ENCODE data around the gene PFKFB3. TPM values are rescaled to one million over a fixed set of nuclear protein-coding genes. Genes with fewer than 3 reads are reported as not detected.

Gene PFKFB3
- total and polyA plus RNA-seq, 2 of the 13 experiments (the other 11 are each of a cell fraction or from before 2014, with no cell fraction given), result 1.2 to 13.3 TPM

DNA sequence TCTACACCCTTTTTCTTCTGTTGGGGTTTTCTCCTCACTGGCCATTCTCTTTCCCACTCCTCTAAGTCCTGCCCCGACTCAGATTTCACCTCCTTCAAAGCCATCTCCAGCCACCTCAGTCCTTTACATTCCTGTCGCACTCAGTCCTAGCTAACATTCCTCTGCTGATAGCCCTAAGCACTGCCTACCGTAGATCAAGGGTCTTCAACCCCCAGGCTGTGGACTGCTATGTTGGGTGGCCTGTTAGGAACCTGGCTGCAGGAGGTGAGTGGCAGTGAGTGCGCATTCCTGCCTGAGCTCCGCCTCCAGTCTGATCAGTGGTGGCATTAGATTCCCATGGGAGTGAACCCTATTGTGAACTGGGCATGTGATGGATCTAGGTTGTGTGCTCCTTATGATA, 11.2 kb downstream of the PFKFB3 start:
- POLR2A ChIA-PET, result no interaction called here

More for the DNA sequence above, 11.2 kb downstream of the PFKFB3 start:
- Histone ChIP-seq H3K27me3 (ENCODE audit: control insufficient read depth in 1 of 2, insufficient read depth in 2 of 2, low read length in 2 of 2) (no peaks in the 10 kb centered on the region), H3K9ac (ENCODE audit: insufficient read depth, low read depth, low read length) (no peak overlapping the region), H3K9me3 (ENCODE audit: low read length) (no peaks in the 10 kb centered on the region), H2AFZ (ENCODE audit: low read length) (no peak overlapping the region), H3K4me2 (ENCODE audit: low read depth, low read length) (no peak overlapping the region), H3K4me1 (ENCODE audit: insufficient read depth, low read length) (peaks cover 2% of the 10 kb centered on the region; the same call in 1 of the 2 replicates), H3K4me3 (replicated peaks in 1 of 3; ENCODE audit: insufficient read depth in 1 of 3, low read depth in 2 of 3, low read length in 3 of 3) (no peak overlapping the region), H4K20me1 (ENCODE audit: insufficient read depth, low read length) (peaks cover 8% of the 10 kb centered on the region; the same call in 1 of the 2 replicates), H3K27ac (ENCODE audit: extremely low read length, insufficient read depth, low read length) (no peak overlapping the region), H3K36me3 (replicated peaks in 1 of 2; ENCODE audit: control insufficient read depth in 1 of 2, insufficient read depth in 2 of 2, low read length in 2 of 2) (peaks cover 24 to 45% of the 10 kb centered on the region in 2 experiments), H3K79me2 (ENCODE audit: insufficient read depth, low read length) (peaks cover 4% of the 10 kb centered on the region)
- DNase-seq (ENCODE audit: low spot score) (no peak), ATAC-seq (no peak), FAIRE-seq (no peak)
- TF ChIP-seq CEBPB (IDR thresholded peaks at IDR 0.05; ENCODE audit: borderline replicate concordance, low read depth, low read length), result no peak
- TF ChIP-seq ATF2 (CRISPR knock-in tag; IDR thresholded peaks at IDR 0.05), result no peak
- TF ChIP-seq, protein P1, sequence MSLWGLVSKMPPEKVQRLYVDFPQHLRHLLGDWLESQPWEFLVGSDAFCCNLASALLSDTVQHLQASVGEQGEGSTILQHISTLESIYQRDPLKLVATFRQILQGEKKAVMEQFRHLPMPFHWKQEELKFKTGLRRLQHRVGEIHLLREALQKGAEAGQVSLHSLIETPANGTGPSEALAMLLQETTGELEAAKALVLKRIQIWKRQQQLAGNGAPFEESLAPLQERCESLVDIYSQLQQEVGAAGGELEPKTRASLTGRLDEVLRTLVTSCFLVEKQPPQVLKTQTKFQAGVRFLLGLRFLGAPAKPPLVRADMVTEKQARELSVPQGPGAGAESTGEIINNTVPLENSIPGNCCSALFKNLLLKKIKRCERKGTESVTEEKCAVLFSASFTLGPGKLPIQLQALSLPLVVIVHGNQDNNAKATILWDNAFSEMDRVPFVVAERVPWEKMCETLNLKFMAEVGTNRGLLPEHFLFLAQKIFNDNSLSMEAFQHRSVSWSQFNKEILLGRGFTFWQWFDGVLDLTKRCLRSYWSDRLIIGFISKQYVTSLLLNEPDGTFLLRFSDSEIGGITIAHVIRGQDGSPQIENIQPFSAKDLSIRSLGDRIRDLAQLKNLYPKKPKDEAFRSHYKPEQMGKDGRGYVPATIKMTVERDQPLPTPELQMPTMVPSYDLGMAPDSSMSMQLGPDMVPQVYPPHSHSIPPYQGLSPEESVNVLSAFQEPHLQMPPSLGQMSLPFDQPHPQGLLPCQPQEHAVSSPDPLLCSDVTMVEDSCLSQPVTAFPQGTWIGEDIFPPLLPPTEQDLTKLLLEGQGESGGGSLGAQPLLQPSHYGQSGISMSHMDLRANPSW (CRISPR knock-in tag; IDR thresholded peaks at IDR 0.05; ENCODE audit: borderline replicate concordance), result no peak
- TF ChIP-seq, protein P2, sequence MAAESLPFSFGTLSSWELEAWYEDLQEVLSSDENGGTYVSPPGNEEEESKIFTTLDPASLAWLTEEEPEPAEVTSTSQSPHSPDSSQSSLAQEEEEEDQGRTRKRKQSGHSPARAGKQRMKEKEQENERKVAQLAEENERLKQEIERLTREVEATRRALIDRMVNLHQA (CRISPR knock-in tag; IDR thresholded peaks at IDR 0.05), result no peak
- no peak for TF ChIP-seq PAF1 (CRISPR knock-in tag; IDR thresholded peaks at IDR 0.05)
- in situ Hi-C loops (cut with HindIII; ENCODE audit: extremely low pct_ligation_motif_present, low pct_unique_long_range_greater_than_20kb) (no loop called here), intact Hi-C loops (cut with micrococcal nuclease; ENCODE audit: unreplicated experiment) (no loop called here)
- no TSS peak for BruUV-seq (replicated peaks)
- WGBS (ENCODE audit: low lambda C conversion rate), result 97% methylated on average over 5 of the region's 5 CpGs
- CTCF ChIA-PET (ENCODE audit: low intra/inter-chr PET ratio, low total read pairs), result no interaction called here
